H9 (cell line): ENCODE measurements around the gene L3HYPDH. TPM values are rescaled to one million over a fixed set of nuclear protein-coding genes. Genes with fewer than 3 reads are reported as not detected.
A peak's percentile ranks its signal among the peaks of the same experiment; 100 is the strongest.

Experiments used
- DNase-seq: peaks from one replicate; pipeline ENCODE4 v3.0.0-alpha.2; 2017
- H2AFZ ChIP-seq: one replicate; pipeline ENCODE4 v1.6.1; 2013; ENCODE audit warnings: mild to moderate bottlenecking, low read length, control low read depth, moderate library complexity
- H2AK5ac ChIP-seq: 2 replicates; pipeline ENCODE4 v1.6.1; 2013; ENCODE audit warnings: low read length, control low read depth, mixed read lengths; ENCODE audit not compliant: insufficient read length
- H2BK120ac ChIP-seq: one replicate; pipeline ENCODE4 v1.6.1; 2013; ENCODE audit warnings: low read depth, mild to moderate bottlenecking, low read length, control low read depth, inconsistent platforms; ENCODE audit not compliant: poor library complexity, severe bottlenecking
- H2BK12ac ChIP-seq: 2 replicates; pipeline ENCODE4 v1.6.1; 2013; ENCODE audit warnings: low read length, control low read depth, mixed read lengths, low read depth; ENCODE audit not compliant: insufficient read length
- H2BK15ac ChIP-seq: 2 replicates; pipeline ENCODE4 v1.6.1; 2013; ENCODE audit warnings: low read depth, low read length, control low read depth
- H2BK20ac ChIP-seq: one replicate; pipeline ENCODE4 v1.6.1; 2013; ENCODE audit warnings: low read depth, mild to moderate bottlenecking, low read length, control low read depth, inconsistent platforms; ENCODE audit not compliant: poor library complexity, severe bottlenecking
- H2BK5ac ChIP-seq: 2 replicates; pipeline ENCODE4 v1.6.1; 2013; ENCODE audit warnings: low read length, control low read depth, mixed read lengths; ENCODE audit not compliant: insufficient read length
- H3K14ac ChIP-seq: 2 replicates; pipeline ENCODE4 v1.6.1; 2013; ENCODE audit warnings: low read length, control low read depth; ENCODE audit not compliant: insufficient read depth
- H3K18ac ChIP-seq: 2 replicates; pipeline ENCODE4 v1.6.1; 2013; ENCODE audit warnings: low read depth, mild to moderate bottlenecking, mixed read lengths, low read length, control low read depth; ENCODE audit not compliant: insufficient read length
- H3K23ac ChIP-seq: 2 replicates; pipeline ENCODE4 v1.6.1; 2013; ENCODE audit warnings: low read length, control low read depth, mixed read lengths, low read depth; ENCODE audit not compliant: insufficient read length
- H3K23me2 ChIP-seq: 2 replicates; pipeline ENCODE4 v1.6.1; 2013; ENCODE audit warnings: low read depth, mild to moderate bottlenecking, mixed read lengths, low read length, control low read depth; ENCODE audit not compliant: insufficient read length, poor library complexity, severe bottlenecking
- H3K27ac ChIP-seq: 2 replicates; pipeline ENCODE4 v1.5.1; 2013; ENCODE audit warnings: low read length, control low read depth, mixed read lengths, low read depth; ENCODE audit not compliant: insufficient read length
- H3K27me3 ChIP-seq: 2 replicates; pipeline ENCODE4 v1.6.1; 2013; ENCODE audit warnings: low read length, control low read depth, inconsistent platforms; ENCODE audit not compliant: insufficient read depth
- H3K4ac ChIP-seq: 2 replicates; pipeline ENCODE4 v1.6.1; 2013; ENCODE audit warnings: low read depth, mild to moderate bottlenecking, control low read depth, inconsistent platforms, low read length, moderate library complexity
- H3K4me1 ChIP-seq: 2 replicates; pipeline ENCODE4 v1.6.1; 2013; ENCODE audit warnings: low read length, control low read depth, inconsistent platforms; ENCODE audit not compliant: insufficient read depth
- H3K4me2 ChIP-seq: 2 replicates; pipeline ENCODE4 v1.6.1; 2013; ENCODE audit warnings: low read length, control low read depth, mixed read lengths; ENCODE audit not compliant: insufficient read length, insufficient read depth
- H3K56ac ChIP-seq: 2 replicates; pipeline ENCODE4 v1.6.1; 2013; ENCODE audit warnings: low read depth, mild to moderate bottlenecking, mixed read lengths, low read length, control low read depth; ENCODE audit not compliant: insufficient read length
- H3K79me1 ChIP-seq: 2 replicates; pipeline ENCODE4 v1.6.1; 2013; ENCODE audit warnings: low read depth, mild to moderate bottlenecking, moderate library complexity, low read length, control low read depth, inconsistent platforms; ENCODE audit not compliant: insufficient read depth, poor library complexity, severe bottlenecking
- H3K79me2 ChIP-seq: 2 replicates; pipeline ENCODE4 v1.6.1; 2013; ENCODE audit warnings: low read length, control low read depth, inconsistent platforms; ENCODE audit not compliant: insufficient read depth
- H3K9ac ChIP-seq: 2 replicates; pipeline ENCODE4 v1.6.1; 2013; ENCODE audit warnings: low read length, control low read depth, mixed read lengths; ENCODE audit not compliant: insufficient read length; ENCODE audit errors: extremely low read depth
- H3K9me3 ChIP-seq: one replicate; pipeline ENCODE4 v1.6.1; 2013; ENCODE audit warnings: low read depth, low read length, inconsistent platforms; ENCODE audit not compliant: control insufficient read depth
- H3T11ph ChIP-seq: one replicate; pipeline ENCODE4 v1.6.1; 2013; ENCODE audit warnings: mild to moderate bottlenecking, low read length, control low read depth, inconsistent platforms
- H4K20me1 ChIP-seq: one replicate; pipeline ENCODE4 v1.6.1; 2013; ENCODE audit not compliant: control insufficient read depth, insufficient read length, insufficient read depth
- H4K5ac ChIP-seq: 2 replicates; pipeline ENCODE4 v1.6.1; 2013; ENCODE audit warnings: low read depth, mild to moderate bottlenecking, mixed read lengths, low read length, control low read depth; ENCODE audit not compliant: insufficient read length
- H4K8ac ChIP-seq: replicated peaks from 2 replicates; pipeline ENCODE4 v1.6.1; 2013; ENCODE audit warnings: low read length, control low read depth, mixed read lengths, low read depth; ENCODE audit not compliant: insufficient read length
- H4K91ac ChIP-seq: 2 replicates; pipeline ENCODE4 v1.6.1; 2013; ENCODE audit warnings: low read depth, mild to moderate bottlenecking, moderate library complexity, mixed read lengths, low read length, control low read depth; ENCODE audit not compliant: insufficient read length
- H3K27ac Mint-ChIP-seq, 3 experiments: 2 replicates in 2 of 3; 3 replicates in 1 of 3; pipeline ENCODE4 v1.8.0; 2020 to 2021; ENCODE audit warnings: mixed read lengths in 3 of 3, mild to moderate bottlenecking in 1 of 3, moderate library complexity in 1 of 3
- H3K27me3 Mint-ChIP-seq: 2 replicates; pipeline ENCODE4 v1.8.0; 2021; ENCODE audit warnings: low read depth, mild to moderate bottlenecking, moderate library complexity, mixed read lengths
- H3K36me3 Mint-ChIP-seq, 3 experiments: 2 replicates in 2 of 3; 3 replicates in 1 of 3; pipeline ENCODE4 v1.8.0; 2020 to 2021; ENCODE audit warnings: low read depth in 3 of 3, mixed read lengths in 3 of 3; ENCODE audit not compliant: insufficient read depth in 1 of 3
- H3K4me1 Mint-ChIP-seq, 2 experiments: 2 replicates each; pipeline ENCODE4 v1.8.0; 2020; ENCODE audit warnings: mixed read lengths in 2 of 2
- H3K4me3 Mint-ChIP-seq, 2 experiments: 2 replicates in 1 of 2; 3 replicates in 1 of 2; pipeline ENCODE4 v1.8.0; 2020 to 2021; ENCODE audit warnings: mild to moderate bottlenecking in 2 of 2, mixed read lengths in 2 of 2, moderate library complexity in 1 of 2
- H3K9me3 Mint-ChIP-seq, 2 experiments: 2 replicates in 1 of 2; 3 replicates in 1 of 2; pipeline ENCODE4 v1.8.0; 2020; ENCODE audit warnings: mild to moderate bottlenecking in 2 of 2, mixed read lengths in 2 of 2, moderate library complexity in 1 of 2
- WGBS: extraction: QIAGEN DNeasy Blood & Tissue Kit; methylation state at CpG from one replicate; pipeline ENCODE4 v1.1.7; 2013; ENCODE audit warnings: missing lambda C conversion rate, low lambda C conversion rate, mixed read lengths; ENCODE audit not compliant: insufficient read length; ENCODE audit errors: extremely low coverage; 5-methylcytosine and 5-hydroxymethylcytosine counted together
- total RNA-seq: library from RNA; stranded (reverse); gene quantifications from 2 replicates; pipeline ENCODE4 v1.2.1, GENCODE V29; 2021
- TF ChIP-seq, protein P1 (sequence below): fragments of 200-600 bp; sonication (generic); conservative IDR thresholded peaks from 3 replicates; pipeline ENCODE4 v1.8.0; 2021; ENCODE audit warnings: antibody characterized with exemption, mild to moderate bottlenecking

The L3HYPDH gene
- total RNA-seq, 1 experiment from 2014 or later = 15.7 TPM

DNA sequence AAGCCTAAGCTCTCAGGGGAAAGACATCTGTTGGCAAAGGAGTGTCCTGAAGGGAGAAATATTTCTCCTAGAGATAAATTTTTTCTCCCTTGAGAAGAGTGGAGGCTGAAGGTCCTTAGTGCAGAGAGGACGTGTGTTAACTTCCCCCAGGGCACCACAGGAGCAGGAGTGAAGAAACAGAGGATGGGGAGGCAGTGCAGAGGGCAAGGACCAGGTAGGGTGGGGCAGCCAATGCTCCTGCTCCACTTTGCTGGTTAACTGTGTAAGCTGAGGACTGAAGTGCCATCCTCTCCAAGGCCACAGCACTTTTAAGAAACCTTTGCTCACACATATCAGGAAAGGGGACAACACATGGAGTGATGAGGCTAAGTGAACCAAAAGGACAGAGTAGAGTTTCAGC lies 4.0 kb downstream of the L3HYPDH start:
- Histone ChIP-seq H3K79me1 (no peaks in the 10 kb centered on the region), H3K79me2 (no peaks in the 10 kb centered on the region; the same call in 1 of the 2 replicates), H4K20me1 (no peaks in the 10 kb centered on the region), H3K9ac (no peak overlapping the region), H2BK120ac (no peak overlapping the region), H3K23me2 (peaks cover 4% of the 10 kb centered on the region), H2BK20ac (no peak overlapping the region), H3K56ac (no peak overlapping the region), H3T11ph (no peak overlapping the region), H3K9me3 (no peaks in the 10 kb centered on the region), H3K4me2 (no peak overlapping the region), H2AFZ (no peak overlapping the region), H2AK5ac (no peak overlapping the region), H3K27me3 (no peaks in the 10 kb centered on the region; the same call in 1 of the 2 replicates), H4K8ac (no peak overlapping the region), H2BK5ac (no peak overlapping the region), H3K18ac (no peak overlapping the region), H3K4me1 (no peaks in the 10 kb centered on the region), H3K4ac (no peak overlapping the region), H2BK12ac (no peak overlapping the region), H3K14ac (no peak overlapping the region), H2BK15ac (no peak overlapping the region), H4K5ac (no peak overlapping the region), H3K27ac (no peak overlapping the region), H3K23ac (no peak overlapping the region), H4K91ac (no peak overlapping the region)
- H3K4me3 Mint-ChIP-seq = no peak overlapping the region; a peak in 1 of 5 replicates
- DNase-seq = no peak
- peaks cover 5 to 17% (median 17%) of the 10 kb centered on the region in 3 experiments; a peak in 6 of 7 replicates for H3K36me3 Mint-ChIP-seq
- TF ChIP-seq, protein P1, sequence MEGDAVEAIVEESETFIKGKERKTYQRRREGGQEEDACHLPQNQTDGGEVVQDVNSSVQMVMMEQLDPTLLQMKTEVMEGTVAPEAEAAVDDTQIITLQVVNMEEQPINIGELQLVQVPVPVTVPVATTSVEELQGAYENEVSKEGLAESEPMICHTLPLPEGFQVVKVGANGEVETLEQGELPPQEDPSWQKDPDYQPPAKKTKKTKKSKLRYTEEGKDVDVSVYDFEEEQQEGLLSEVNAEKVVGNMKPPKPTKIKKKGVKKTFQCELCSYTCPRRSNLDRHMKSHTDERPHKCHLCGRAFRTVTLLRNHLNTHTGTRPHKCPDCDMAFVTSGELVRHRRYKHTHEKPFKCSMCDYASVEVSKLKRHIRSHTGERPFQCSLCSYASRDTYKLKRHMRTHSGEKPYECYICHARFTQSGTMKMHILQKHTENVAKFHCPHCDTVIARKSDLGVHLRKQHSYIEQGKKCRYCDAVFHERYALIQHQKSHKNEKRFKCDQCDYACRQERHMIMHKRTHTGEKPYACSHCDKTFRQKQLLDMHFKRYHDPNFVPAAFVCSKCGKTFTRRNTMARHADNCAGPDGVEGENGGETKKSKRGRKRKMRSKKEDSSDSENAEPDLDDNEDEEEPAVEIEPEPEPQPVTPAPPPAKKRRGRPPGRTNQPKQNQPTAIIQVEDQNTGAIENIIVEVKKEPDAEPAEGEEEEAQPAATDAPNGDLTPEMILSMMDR = no peak
- no peaks in the 10 kb centered on the region for H3K9me3 Mint-ChIP-seq
- peaks cover 16 to 18% of the 10 kb centered on the region in 2 experiments for H3K4me1 Mint-ChIP-seq
- peak overlapping the region in 1 of 3 experiments; percentile 3; a peak in 1 of 7 replicates for H3K27ac Mint-ChIP-seq
- no peaks in the 10 kb centered on the region for H3K27me3 Mint-ChIP-seq
- no CpG with 5 or more reads among the region's 1 CpG for WGBS
